HUES6 (cell line): Measurements from ENCODE around the gene AVPR1A.
"Not testable (repeated sequence)": the region's sequence is repeated elsewhere in the genome, so short reads cannot be mapped to it uniquely, and the experiment has no call there.

Experiments
- H3K27ac ChIP-seq: 2 replicates; pipeline ENCODE4 v1.7.0; 2013; ENCODE audit warnings: low read depth, mild to moderate bottlenecking, low read length, inconsistent platforms
- H3K27me3 ChIP-seq: 2 replicates; pipeline ENCODE4 v1.6.1; 2013; ENCODE audit warnings: low read length; ENCODE audit not compliant: control insufficient read depth, insufficient read depth
- H3K36me3 ChIP-seq: 2 replicates; pipeline ENCODE4 v1.6.1; 2013; ENCODE audit warnings: low read length; ENCODE audit not compliant: control insufficient read depth, insufficient read depth
- H3K4me1 ChIP-seq: 2 replicates; pipeline ENCODE4 v1.6.1; 2013; ENCODE audit warnings: low read length; ENCODE audit not compliant: control insufficient read depth, insufficient read depth
- H3K4me3 ChIP-seq: 2 replicates; pipeline ENCODE4 v1.5.1; 2013; ENCODE audit warnings: low read depth, low read length
- H3K9ac ChIP-seq: one replicate; pipeline ENCODE4 v1.6.1; 2013; ENCODE audit warnings: mild to moderate bottlenecking, low read length
- H3K9me3 ChIP-seq: 2 replicates; pipeline ENCODE4 v1.6.1; 2013; ENCODE audit warnings: low read depth, low read length; ENCODE audit not compliant: control insufficient read depth, insufficient read depth

AVPR1A gene

DNA sequence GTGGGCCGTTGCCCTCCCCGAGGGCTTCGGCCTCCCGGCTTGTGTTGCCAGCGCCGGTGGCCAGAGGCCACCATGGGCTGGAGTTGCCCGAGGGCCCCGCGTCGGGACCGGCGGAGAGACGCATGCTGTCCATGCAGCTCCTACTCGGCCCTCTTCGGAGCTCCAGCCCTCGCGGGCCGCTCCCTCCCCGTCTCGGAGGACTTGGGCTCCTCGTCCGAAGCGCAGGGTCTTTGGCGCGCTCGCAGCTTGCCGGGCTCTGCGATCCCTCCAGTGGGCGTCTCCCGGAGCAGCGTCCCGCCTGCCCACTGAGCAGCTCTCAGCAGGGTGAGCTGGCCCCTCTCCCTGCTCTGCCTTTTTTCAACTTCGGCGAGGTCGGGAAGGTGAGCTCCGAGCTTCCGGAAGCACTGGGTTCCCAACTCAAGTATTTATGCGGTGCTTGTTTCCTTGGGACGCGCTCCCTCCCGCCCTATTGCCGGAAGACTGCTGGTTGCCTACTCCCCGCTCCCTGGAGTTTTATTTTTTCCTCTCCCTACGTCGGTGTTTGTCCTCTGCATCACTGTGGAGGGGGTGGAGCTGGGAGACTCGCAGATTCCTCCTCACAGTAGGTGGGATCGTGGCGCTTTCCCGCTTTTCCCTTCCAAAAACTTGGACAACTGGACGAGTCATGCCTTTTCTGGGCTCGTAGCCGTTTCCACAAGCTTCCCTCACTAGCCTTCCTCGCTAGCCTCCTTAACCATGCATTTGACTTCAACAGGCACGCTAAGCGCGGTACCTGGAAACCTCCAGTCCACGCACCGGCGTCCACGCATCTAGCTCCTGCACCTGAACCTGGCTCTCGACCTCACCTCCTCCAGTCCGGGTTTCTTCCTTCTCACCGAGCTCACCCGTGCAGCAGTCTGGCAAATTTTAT, at the start of gene AVPR1A:
Gene AVPR1A, minus strand, starts transcription at position 489 of the 910 bp plus-strand sequence. Its CDS starts 365 bp downstream, at position 124.
- peaks cover 4% of the 10 kb centered on the region; the same call in 1 of the 2 replicates for H3K4me1 ChIP-seq
- H3K9me3 ChIP-seq: peaks cover 8% of the 10 kb centered on the region; the same call in 1 of the 2 replicates
- H3K9ac ChIP-seq: peak within 1 kb of the TSS; percentile 16
- H3K4me3 ChIP-seq: peak within 1 kb of the TSS; percentile 71
- no peak within 1 kb of the TSS for H3K27ac ChIP-seq
- peaks cover 65% of the 10 kb centered on the region for H3K27me3 ChIP-seq
- H3K36me3 ChIP-seq: no peaks in the 10 kb centered on the region

DNA sequence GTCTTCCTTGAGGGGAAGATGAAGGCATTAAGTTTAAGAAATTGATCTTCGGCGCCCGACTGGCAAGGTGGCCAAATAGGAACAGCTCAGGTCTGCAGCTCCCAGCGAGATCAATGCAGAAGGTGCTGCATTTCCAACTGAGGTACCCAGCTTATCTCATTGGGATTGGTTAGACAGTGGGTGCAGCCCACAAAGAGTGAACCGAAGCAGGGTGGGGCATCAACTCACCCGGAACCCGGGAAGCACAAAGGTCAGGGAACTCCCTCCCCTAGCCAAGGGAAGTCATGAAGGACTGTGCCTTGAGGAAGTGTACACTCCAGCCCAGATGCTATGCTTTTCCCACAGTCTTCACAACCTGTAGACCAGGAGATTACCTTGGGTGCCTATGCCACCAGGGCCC, 45.2 kb upstream of the AVPR1A start:
- Histone ChIP-seq H3K9ac (no peak overlapping the region), H3K9me3 (no peaks in the 10 kb centered on the region)

DNA sequence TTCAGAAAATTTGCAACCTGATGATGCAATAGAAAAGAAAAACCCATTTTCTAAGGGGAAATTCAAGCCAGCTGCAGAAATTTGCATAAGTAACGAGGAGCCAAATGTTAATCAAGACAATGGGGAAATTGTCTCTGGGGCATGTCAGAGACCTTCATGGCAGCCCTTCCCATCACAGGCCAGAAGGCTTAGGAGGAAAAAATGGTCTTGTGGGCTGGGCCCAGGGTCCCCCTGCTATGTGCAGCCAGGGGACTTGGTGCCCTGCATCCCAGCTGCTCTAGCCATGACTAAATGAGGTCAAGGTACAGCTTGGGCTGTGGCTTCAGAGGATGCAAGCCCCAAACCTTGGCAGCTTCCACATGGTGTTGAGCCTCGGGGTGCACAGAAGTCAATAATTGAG, 28.2 kb upstream of the AVPR1A start:
- Histone ChIP-seq H3K27me3 (no peaks in the 10 kb centered on the region), H3K9me3 (peaks cover 52% of the 10 kb centered on the region), H3K9ac (no peak overlapping the region), H3K27ac (no peak overlapping the region), H3K4me1 (no peaks in the 10 kb centered on the region), H3K36me3 (no peaks in the 10 kb centered on the region), H3K4me3 (no peak overlapping the region)

More for the DNA sequence above, 45.2 kb upstream of the AVPR1A start:
- no peaks in the 10 kb centered on the region for H3K4me1 ChIP-seq
- H3K27ac ChIP-seq: no peak overlapping the region
- H3K4me3 ChIP-seq: no peak overlapping the region
- H3K27me3 ChIP-seq: no peaks in the 10 kb centered on the region
- no peaks in the 10 kb centered on the region for H3K36me3 ChIP-seq

DNA sequence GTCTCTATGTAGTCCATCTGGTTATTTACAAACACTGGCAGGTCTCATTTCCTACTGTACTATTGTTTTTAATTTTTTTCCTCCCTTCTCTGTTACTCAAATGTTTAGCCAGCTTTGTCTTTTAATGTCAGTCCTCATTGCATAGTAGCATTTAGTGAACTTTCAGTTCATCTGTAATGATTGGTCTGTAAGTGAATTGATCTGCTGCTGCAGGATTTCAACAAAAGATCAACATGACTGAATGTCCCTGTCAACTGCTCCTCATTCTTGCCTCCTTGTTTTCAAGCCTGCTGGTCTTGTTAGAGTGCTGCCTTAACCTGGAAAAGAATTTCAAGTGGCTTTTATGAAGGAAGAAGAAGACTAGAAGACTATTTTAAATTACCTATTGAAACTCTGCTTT, 19.3 kb upstream of the AVPR1A start:
- H3K36me3 ChIP-seq: no peaks in the 10 kb centered on the region

DNA sequence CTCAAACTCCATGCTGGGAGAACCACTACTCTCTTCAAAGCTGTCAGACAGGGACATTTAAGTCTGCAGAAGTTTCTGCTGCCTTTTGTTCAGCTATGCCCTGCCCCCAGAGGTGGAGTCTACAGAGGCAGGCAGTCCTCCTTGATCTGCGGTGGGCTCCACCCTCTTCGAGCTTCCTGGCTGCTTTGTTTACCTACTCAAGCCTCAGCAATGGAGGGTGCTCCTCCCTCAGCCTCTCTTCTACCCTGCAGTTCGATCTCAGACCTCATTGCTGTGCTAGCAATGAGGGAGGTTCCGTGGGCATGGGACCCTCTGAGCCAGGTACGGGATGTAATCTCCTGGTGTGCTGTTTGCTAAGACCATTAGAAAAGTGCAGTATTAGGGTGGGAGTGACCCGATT, 16.7 kb upstream of the AVPR1A start:
- not testable (repeated sequence) for H3K9me3 ChIP-seq, H3K27me3 ChIP-seq, H3K9ac ChIP-seq, H3K4me3 ChIP-seq, H3K36me3 ChIP-seq, H3K4me1 ChIP-seq, H3K27ac ChIP-seq

More for the DNA sequence above, 19.3 kb upstream of the AVPR1A start:
- Histone ChIP-seq H3K27me3 (no peaks in the 10 kb centered on the region), H3K9me3 (peaks cover 5% of the 10 kb centered on the region), H3K9ac (no peak overlapping the region), H3K4me1 (no peaks in the 10 kb centered on the region), H3K4me3 (no peak overlapping the region), H3K27ac (no peak overlapping the region)

DNA sequence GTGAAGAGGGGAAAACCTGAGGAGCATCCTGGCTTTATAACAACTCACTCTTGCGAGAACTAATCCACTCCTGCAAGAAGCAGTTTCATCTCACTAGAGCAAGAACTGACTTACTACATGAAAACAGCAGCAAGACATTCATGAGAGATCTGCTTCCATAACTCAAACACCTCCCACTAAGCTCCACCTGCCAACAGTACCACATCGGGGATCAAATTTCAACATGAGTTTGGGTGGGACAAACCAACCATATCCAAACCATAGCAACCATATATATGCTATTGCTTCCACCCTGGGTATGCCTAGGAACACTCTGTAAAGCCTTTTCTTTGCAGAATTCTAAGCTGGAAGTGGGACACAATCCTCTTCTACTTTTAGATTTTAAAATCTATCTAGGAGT, 13.9 kb upstream of the AVPR1A start:
- Histone ChIP-seq H3K27ac (no peak overlapping the region), H3K9me3 (no peaks in the 10 kb centered on the region), H3K4me1 (no peaks in the 10 kb centered on the region), H3K4me3 (no peak overlapping the region), H3K9ac (no peak overlapping the region), H3K36me3 (no peaks in the 10 kb centered on the region), H3K27me3 (no peaks in the 10 kb centered on the region)

DNA sequence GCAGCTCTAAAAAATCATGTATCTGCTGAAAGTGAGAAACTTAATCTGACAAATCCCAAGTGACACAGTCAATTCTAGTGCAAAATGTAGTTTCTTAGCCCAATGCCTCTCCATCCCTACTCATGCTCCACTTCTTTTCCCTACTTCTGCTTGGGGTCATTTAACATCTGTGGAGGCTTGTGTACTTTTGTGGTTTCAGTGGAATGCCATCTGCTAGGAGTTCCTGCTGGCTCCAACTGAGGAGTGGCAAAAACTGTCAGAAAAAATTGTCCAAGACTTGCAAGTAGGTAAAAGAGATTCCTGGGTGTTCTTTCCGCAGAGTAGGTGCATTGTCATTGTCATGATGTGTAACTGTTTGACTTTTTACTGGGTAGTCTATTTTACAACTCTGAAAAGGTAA, 12.5 kb upstream of the AVPR1A start:
- Histone ChIP-seq H3K27ac (no peak overlapping the region), H3K36me3 (no peaks in the 10 kb centered on the region), H3K9ac (no peak overlapping the region), H3K4me3 (no peak overlapping the region), H3K9me3 (no peaks in the 10 kb centered on the region), H3K4me1 (no peaks in the 10 kb centered on the region), H3K27me3 (no peaks in the 10 kb centered on the region)

DNA sequence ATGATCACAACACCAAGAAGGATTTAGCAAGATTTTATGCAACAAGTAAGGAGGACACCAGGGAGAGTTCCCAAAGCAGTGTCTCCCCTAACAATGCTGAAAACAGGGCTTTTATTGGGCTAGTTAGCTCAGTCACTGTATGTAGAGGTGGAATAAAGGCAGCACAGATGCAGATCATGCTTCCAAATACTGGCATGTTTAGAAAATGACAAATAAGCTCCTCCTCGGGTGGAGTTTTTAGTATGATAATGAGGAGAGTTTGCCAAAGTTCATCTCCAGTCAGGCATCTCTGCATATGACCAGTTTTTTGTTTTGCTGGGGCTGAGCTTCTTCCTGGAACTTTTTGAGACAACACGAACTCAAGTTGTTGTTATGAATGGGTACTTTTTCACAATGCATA, 4.4 kb upstream of the AVPR1A start:
- Histone ChIP-seq H3K9ac (no peak overlapping the region), H3K27me3 (peaks cover 22% of the 10 kb centered on the region), H3K27ac (no peak overlapping the region), H3K4me3 (no peak overlapping the region), H3K4me1 (peaks cover 2% of the 10 kb centered on the region; the same call in 1 of the 2 replicates), H3K9me3 (peaks cover 8% of the 10 kb centered on the region; the same call in 1 of the 2 replicates), H3K36me3 (no peaks in the 10 kb centered on the region)

DNA sequence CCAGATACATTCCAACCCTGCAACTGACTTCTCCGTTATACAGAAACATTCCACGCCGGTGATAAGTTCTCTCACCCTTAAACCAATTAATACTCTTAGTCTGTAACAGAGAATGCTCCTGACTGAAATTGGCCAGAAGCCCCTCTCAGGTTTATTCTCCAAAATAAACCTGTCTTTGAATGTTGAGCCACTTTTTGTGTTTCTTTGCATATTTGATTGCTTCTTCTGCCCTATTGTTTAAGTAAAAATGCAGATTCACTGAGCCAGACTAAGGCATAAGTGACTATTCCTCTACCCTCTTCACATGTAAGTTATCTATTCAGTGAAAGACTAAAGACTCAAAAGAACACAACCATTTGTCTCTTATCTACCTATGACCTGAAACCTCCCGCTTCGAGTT, 3.6 kb upstream of the AVPR1A start:
- Histone ChIP-seq H3K27me3 (peaks cover 30% of the 10 kb centered on the region), H3K27ac (no peak overlapping the region), H3K4me1 (peaks cover 4% of the 10 kb centered on the region; the same call in 1 of the 2 replicates), H3K9ac (no peak overlapping the region), H3K4me3 (no peak overlapping the region), H3K36me3 (no peaks in the 10 kb centered on the region), H3K9me3 (peaks cover 8% of the 10 kb centered on the region; the same call in 1 of the 2 replicates)

DNA sequence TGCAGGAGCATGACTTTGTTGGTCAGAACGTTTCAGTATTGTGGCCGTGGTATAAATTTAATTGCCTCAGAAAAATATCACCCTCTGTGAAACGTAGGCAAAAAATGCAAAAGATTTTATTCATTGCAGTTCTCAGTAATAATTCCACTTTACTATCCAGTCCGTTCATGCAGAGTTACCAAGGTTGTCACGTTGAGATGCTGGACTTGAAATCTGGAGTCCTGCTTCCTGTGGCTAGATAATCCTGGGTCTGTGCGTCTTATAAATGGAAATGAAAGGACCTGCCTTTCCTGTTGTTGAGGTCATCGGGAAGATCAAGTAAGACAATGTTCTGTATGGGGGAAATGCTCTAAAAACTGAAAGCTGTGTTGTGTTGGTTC, 1.3 kb upstream of the AVPR1A start:
- Histone ChIP-seq H3K4me1 (peaks cover 4% of the 10 kb centered on the region; the same call in 1 of the 2 replicates), H3K9ac (no peak overlapping the region), H3K9me3 (peaks cover 8% of the 10 kb centered on the region; the same call in 1 of the 2 replicates), H3K27ac (no peak overlapping the region), H3K36me3 (no peaks in the 10 kb centered on the region), H3K4me3 (no peak overlapping the region), H3K27me3 (peaks cover 52% of the 10 kb centered on the region)

DNA sequence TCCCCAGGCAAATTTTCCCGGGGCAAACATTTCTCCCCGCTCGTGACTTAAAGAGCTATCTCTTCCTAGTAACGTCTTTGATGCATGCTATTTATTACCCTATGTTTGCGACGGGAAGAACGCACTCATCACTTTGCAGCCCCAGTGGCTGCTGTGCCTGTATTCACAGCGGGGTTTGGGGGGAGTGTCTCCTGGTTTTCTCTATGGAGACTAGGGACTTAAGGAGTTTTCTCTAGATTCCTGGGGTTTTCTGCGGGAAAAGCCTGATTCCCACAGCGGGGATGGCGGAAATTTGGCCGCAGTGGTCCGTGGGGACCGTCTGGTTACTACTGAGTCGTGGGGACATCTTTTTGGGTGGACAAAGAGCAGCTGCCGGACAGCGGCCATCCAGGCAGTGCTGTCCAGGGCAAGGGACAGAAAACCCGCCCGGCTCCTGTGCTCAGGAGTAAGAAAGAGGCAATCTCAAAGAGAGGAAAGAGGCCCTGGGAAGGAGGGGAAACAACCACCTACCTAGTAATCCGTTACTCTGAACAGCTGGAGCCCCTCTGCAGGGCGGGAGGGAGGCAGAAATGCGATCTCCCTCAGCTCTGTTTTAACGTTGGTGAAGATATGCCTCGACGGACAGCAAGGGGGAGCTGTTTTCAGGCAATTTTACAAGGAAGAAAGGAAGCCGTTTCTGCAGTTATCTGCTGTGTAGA, 771 bp upstream of the AVPR1A start:
- peak overlapping the region; percentile 71 for H3K4me3 ChIP-seq
- no peak overlapping the region for H3K27ac ChIP-seq
- peaks cover 8% of the 10 kb centered on the region; the same call in 1 of the 2 replicates for H3K9me3 ChIP-seq
- no peak overlapping the region for H3K9ac ChIP-seq
- peaks cover 4% of the 10 kb centered on the region; the same call in 1 of the 2 replicates for H3K4me1 ChIP-seq
- H3K27me3 ChIP-seq: peaks cover 57% of the 10 kb centered on the region
- H3K36me3 ChIP-seq: no peaks in the 10 kb centered on the region
